HG02798 (cell line): Measurements from ENCODE around the gene EGLN1.
A peak's percentile ranks its signal among the peaks of the same experiment; 100 is the strongest.

Experiments used
- ATAC-seq: cut with Tn5 transposase; IDR thresholded peaks from one replicate; pipeline ENCODE4 v1.9.1; 2021; ENCODE audit warnings: mild to moderate bottlenecking; ENCODE audit not compliant: unreplicated experiment, poor library complexity

EGLN1 gene

DNA sequence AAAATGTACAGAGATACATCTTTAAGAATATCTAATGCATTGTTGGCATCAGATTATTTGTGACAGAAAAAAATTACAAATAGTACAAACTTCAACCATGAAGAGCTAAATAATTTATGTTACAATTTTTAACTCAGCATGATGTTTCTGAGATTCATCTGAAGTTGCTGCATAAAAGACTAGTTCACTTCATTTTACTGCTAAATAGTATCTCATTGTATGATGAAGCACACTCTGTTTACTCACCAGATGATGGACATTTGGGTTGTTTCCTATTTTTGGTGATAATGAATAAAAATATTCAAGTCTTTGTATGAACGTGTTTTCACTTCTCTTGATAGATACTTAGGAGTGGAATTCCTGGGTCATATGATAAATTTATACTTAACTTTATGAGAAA is 20.6 kb downstream of the EGLN1 start:
- ATAC-seq = no peak

DNA sequence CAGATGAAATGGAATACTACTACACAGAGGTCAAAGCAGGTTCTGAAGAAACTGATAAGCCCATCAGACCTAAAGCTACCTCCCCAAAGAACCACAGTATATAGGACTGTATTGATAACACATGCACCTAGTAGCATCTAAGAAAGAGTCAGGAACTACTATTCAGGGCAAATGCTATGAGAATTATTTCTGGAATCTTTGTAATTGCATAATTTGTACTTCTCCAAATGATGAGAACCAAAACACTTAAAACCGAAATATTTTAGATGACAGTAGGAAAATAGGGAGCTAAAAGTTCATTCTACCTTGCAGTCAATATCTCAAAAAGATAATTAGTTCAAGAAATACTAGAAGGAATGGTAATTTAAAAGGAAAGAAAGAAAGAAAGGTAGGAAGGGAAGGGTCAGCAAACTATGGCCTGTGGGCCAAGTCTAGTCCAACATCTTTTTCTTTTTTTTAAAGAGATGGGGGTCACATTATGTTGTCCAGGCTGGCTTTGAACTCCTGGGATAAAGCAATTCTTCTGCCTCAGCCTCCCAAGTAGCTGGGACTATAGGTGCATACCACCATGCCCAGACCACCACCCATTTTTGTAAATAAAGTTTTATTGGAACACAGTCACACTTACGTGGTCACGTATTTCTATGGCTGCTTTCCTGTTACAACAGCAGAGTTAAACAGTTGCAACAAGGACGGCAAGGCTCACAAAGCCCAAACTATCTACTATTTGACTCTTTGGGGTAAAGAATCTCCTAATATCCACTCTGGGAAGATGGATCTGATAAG is 24.0 kb downstream of the EGLN1 start:
- ATAC-seq = no peak

DNA sequence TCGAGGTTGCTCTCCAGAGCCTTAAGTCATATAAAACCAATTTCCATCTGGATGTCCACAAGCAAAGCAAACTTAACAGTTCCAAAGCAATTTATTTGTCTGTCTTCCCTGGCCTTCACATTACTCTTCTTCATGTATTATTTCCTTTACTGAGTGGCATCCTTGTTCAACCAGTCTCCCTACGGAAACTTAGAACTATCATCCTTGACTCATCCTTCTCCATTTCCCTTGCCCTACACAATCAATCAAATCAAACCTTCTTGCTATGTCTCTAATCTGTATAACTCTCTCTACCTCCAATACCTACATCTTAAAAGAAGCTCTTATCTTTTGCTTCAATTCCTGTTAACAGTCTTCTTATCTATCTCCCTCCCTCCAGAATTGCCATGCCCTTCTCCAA is 25.4 kb downstream of the EGLN1 start:
- ATAC-seq = no peak

DNA sequence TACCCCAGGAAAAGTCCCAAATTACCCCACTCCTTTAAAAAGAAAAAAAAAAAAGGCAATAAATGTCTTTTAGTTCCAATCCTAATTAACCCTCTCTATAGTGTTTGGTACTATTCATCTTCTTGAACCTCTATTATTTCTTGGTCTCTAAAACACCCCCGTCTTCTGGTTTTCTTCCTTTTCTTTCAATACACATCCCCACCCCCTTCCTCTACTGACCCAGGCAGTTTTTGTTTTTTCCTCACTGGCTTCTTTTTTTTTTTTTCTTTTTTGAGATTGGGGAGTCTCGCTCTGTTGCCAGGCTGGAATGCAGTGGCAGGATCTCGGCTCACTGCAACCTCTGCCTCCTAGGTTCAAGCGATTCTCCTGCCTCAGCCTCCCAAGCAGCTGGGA is 26.1 kb downstream of the EGLN1 start:
- ATAC-seq = no peak

- no peak for ATAC-seq
Observed at GRCh38 chr1:231395076-231395997, 26.8 kb downstream of the EGLN1 start.

DNA sequence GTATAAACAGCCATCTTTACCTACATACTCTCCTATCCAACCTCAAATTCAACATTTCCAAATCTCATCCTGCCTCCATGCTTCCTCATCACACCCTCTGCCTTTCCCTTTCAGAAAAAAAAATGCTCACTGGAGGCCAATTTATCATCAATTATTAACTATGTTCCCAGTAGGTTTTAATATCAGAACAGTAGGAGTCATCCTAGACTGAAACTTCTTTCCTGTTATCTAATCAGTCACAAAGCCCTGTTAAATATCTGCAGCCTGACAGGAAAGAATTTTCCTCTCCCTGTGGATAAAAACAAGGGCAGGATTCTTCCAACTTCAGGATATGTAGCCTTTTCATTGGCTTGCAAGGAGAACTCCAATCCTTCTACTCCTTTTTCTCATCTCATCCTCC is 28.4 kb downstream of the EGLN1 start:
- no peak for ATAC-seq

GRCh38 chr1:231392389-231393131 is 29.5 kb downstream of the EGLN1 start:
- no peak for ATAC-seq

GRCh38 chr1:231390071-231390470 is 32.0 kb downstream of the EGLN1 start:
- ATAC-seq = no peak

DNA sequence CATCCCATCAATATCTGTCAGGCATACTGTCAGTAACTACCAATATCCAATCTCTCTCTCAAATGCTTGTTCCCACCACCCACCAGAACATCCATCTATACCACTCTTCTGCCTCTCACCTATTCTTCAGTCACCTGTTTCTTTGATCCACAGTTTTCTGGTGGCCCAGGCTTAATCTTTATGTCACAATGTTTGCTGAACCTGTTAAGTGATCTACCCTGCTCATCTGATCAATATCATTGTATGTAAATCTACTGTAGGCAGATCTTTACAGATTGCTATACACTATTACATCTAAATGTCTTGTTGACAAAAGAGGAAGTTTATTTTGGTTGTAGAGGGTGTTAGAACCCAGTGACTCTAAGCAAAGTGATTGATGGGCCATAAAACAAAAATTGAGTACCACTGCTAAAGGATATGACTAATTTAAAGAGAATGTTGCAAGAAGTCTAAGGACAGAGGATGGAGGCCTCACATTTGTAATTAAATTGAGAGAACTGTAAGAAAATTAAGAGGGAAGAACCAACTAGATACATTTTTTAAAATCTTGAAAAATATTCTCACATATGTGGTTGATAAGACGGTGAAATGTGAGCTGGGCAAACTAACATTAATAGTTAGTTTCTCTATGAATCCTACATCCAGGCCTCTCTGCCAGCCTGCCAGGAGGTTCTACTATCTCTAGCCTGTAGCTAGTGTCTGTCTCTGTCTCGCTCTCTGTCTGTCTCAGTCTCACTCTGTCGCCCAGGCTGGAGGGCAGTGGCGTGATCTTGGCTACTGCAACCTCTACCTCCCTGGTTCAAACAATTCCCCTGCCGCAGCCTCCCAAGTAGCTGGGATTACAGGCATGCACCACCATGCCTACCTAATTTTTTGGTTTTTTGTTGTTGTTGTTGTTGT is 34.1 kb downstream of the EGLN1 start:
- no peak for ATAC-seq

DNA sequence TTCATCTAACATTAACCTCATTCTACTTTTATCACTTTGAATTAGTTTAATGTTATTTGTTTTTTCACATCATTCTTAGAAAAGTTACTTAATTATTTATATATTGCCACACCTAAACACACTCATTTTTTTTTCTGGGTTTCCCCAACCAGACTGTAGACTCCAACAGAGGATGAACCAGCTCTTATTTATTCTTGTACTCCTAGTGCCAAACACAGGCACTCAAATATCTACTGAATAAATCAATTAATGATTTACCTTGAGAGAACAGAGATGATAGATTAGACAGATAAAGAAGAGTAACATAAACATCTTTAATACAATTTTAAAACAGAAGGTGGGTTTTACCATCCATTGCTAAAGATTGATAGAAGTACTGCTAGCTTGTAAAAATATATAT is 35.6 kb downstream of the EGLN1 start:
- ATAC-seq = no peak

- ATAC-seq = no peak
Observed at GRCh38 chr1:231385416-231385748, 36.7 kb downstream of the EGLN1 start.

DNA sequence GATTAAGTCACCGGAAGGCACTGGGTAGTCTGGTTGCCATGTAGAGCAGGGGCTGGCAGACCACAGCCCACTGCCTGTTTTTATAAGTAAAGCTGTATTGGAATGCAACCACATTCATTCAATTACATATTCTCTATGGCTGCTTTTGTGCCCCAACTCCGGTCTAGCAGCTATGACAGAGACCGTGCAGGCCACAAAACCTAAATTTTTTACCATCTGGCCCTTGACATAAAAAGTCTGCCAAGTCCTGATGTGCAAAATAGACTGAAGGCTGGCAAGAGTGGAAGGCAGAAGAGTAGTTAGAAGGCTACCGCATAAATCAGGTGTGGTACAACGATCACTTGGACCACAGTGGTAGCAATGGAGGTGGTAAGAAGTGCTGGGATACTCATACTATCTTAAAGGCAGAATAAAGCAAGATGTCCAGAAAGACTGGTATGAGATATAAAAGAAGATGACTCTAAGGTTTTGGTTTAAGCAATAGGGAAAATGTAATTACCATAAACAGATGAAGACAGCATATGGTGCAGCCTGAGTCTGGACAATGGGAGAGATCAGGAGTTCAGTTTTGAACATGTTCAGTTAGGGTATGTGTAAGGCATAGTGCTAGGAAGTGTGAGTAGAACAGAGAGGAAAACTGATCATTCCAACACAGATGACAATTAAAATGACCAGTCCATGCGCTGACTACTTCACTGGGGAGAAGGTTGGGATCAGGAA is 37.2 kb downstream of the EGLN1 start:
- ATAC-seq = no peak

DNA sequence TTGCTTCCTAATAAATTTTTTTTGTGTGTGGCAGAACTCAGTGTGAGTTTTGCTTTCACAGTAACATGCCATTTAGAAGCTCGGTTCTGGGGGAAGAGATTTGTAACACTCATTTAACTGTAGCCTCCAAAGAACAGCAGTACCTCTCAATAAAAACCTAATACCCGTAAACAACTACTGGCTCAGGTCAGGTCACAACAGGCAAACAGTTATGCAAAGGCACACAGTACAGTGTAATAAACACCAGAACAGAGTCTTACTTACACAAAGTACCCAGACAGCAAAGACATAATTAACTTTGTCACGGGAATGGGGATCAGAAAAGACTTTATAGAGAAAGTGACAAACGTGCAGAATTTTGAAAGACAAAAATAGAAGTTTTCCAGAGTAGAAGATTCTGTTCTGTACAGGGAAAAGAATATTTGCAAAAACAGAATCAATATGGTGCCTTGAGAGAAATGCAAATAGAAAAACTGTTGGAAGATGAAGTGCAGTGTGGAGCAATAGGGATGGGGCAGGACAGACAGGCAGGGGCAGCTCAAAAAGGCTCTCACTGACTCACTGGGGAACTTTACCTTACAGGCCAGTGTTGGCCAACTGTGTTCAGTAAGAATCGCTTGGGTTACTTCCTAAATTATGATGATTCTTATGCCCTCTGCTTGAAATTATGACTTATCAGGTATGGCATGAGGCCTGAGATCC is 38.8 kb downstream of the EGLN1 start:
- ATAC-seq = no peak

DNA sequence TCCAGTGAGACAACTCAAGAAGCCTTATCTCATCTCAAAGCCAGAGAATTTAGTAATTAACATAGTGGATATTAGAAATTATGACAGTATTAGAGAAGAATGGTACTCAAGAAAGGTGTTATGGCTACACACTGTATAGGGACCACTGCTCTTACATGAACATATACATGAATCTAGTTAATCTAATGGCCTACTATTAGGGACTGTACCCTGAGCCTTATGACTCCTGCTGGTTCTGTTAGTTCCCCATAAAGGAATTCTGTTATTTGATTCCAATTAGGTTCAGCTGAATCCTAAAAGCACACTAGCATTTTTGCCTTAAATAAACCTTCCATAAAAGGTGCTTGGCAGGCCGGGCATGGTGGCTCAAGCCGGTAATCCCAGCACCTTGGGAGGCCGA is 39.7 kb downstream of the EGLN1 start:
- ATAC-seq = no peak

DNA sequence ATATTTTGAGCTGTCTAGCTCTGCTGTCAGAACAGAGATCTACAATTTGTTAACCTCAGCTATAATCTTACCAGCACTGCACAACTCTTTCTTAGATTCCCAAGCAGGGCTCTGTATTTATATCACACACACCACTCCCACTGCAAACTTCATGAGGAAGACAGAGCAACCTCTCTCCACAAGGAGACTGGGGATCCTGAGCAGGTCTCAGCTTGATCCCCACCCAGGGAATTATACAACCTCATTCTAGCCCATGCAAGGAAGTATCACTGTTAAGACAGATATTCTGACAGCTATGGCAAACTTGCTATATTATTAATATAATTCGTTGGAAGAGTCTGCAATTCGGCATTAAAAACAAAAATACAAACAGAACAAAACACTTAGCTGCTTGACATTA is 40.4 kb downstream of the EGLN1 start:
- ATAC-seq = no peak

- peak; percentile 79 for ATAC-seq
Observed at GRCh38 chr1:231376875-231377549, 45.1 kb downstream of the EGLN1 start.

DNA sequence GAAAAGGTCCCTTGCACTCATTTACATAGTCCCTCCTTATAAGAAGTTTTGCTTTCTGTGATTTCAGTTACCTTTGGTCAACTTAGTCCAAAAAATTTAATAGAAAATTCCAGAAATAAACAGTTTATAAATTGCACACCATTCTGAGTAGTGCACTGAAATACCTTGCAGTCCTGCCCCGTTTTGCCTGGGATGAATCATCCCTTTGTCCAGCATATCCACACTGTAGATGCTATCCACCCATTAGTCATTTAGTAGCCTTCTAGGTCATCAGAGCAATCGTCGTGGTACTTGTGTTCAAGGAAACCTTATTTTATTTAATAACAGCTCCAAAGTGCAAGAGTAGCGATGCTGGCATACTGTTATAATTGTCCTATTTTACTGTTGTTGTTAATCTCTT is 46.0 kb downstream of the EGLN1 start:
- no peak for ATAC-seq

GRCh38 chr1:231374394-231374793 is 47.7 kb downstream of the EGLN1 start:
- ATAC-seq = no peak
